K562 (cell line): ENCODE measurements around the gene NUP205. TPM values are rescaled to one million over a fixed set of nuclear protein-coding genes. Genes with fewer than 3 reads are reported as not detected.

Source experiments
- CEBPB ChIP-seq: fragments of 450-650 bp; IDR thresholded peaks from 2 replicates; pipeline ENCODE4 v1.6.1; 2016; ENCODE audit warnings: missing genetic modification characterization, missing compliant biosample characterization
- CXXC5 ChIP-seq: fragments of 250-450 bp; sonication (Bioruptor Pico); IDR thresholded peaks from 2 replicates; pipeline ENCODE4 v1.8.0; 2022; ENCODE audit warnings: inconsistent platforms, mild to moderate bottlenecking, moderate library complexity
- FOXJ2 ChIP-seq: fragments of 200-800 bp; sonication (Bioruptor generic); IDR thresholded peaks from 2 replicates; pipeline ENCODE4 v1.6.1; 2016; ENCODE audit warnings: missing genetic modification characterization, missing compliant biosample characterization
- GATAD2A ChIP-seq: fragments of 450-650 bp; IDR thresholded peaks from 2 replicates; pipeline ENCODE4 v1.6.1; 2017
- HDAC2 ChIP-seq: fragments of 450-650 bp; IDR thresholded peaks from 2 replicates; pipeline ENCODE4 v1.6.1; 2016; ENCODE audit warnings: mild to moderate bottlenecking
- HDGF ChIP-seq: fragments of 450-650 bp; IDR thresholded peaks from 2 replicates; pipeline ENCODE4 v1.6.1; 2016
- HIVEP1 ChIP-seq: fragments of 250-450 bp; sonication (Bioruptor Pico); IDR thresholded peaks from 2 replicates; pipeline ENCODE4 v1.4.0; 2020; ENCODE audit warnings: mild to moderate bottlenecking
- KLF16 ChIP-seq: IDR thresholded peaks from 2 replicates; pipeline ENCODE4 v1.6.1; 2016; ENCODE audit warnings: antibody characterized with exemption
- MAZ ChIP-seq, 2 experiments: fragments of 450-650 bp in 1 of 2; sonication (generic) in 1 of 2; formaldehyde crosslinking; IDR thresholded peaks in 1 of 2; conservative IDR thresholded peaks in 1 of 2; 2 replicates each; pipeline versions ENCODE4 v1.4.0 to v1.5.0; 2020; ENCODE audit warnings: mild to moderate bottlenecking in 1 of 2, missing genetic modification reagents in 1 of 2
- NR2C1 ChIP-seq, 2 experiments: fragments of 450-650 bp; IDR thresholded peaks; 2 replicates each; pipeline ENCODE4 v1.6.1; 2017; ENCODE audit warnings: mild to moderate bottlenecking in 2 of 2, antibody characterized with exemption in 1 of 2, inconsistent platforms in 1 of 2, missing compliant biosample characterization in 1 of 2, missing genetic modification characterization in 1 of 2
- RBM14 ChIP-seq: fragments of 200-400 bp; formaldehyde crosslinking; IDR thresholded peaks from 2 replicates; pipeline ENCODE4 v1.6.1; 2018; ENCODE audit warnings: low read depth, mild to moderate bottlenecking, low read length, moderate library complexity, borderline replicate concordance; ENCODE audit not compliant: insufficient read depth
- SMAD4 ChIP-seq: fragments of 250-450 bp; sonication (Bioruptor Pico); conservative IDR thresholded peaks from 2 replicates; pipeline ENCODE4 v1.8.0; 2021; ENCODE audit warnings: inconsistent platforms, mild to moderate bottlenecking, moderate library complexity
- STAT5A ChIP-seq: IDR thresholded peaks from 2 replicates; pipeline ENCODE4 v1.6.1; 2012; ENCODE audit warnings: low read length, inconsistent platforms, borderline replicate concordance
- TAL1 ChIP-seq: fragments of 450-650 bp; IDR thresholded peaks from 2 replicates; pipeline ENCODE4 v1.6.1; 2016; ENCODE audit warnings: mild to moderate bottlenecking
- TEAD2 ChIP-seq: fragments of 450-650 bp; IDR thresholded peaks from 2 replicates; pipeline ENCODE4 v1.6.1; 2016; ENCODE audit warnings: missing genetic modification characterization, control low read depth, missing compliant biosample characterization
- ZFP30 ChIP-seq: fragments of 250-450 bp; sonication (Bioruptor Pico); IDR thresholded peaks from 2 replicates; pipeline ENCODE4 v1.8.0; 2022; ENCODE audit warnings: moderate library complexity, mild to moderate bottlenecking, inconsistent platforms, borderline replicate concordance
- ZFPM2 ChIP-seq: fragments of 250-450 bp; sonication (Bioruptor Pico); IDR thresholded peaks from 2 replicates; pipeline ENCODE4 v1.5.1; 2022; ENCODE audit warnings: mild to moderate bottlenecking
- ZNF239 ChIP-seq: fragments of 250-450 bp; sonication (Bioruptor Pico); IDR thresholded peaks from 2 replicates; pipeline ENCODE4 v1.4.0; 2020; ENCODE audit warnings: mild to moderate bottlenecking
- polyA plus RNA-seq, 8 experiments: library from polyadenylated mRNA; depleted of rRNA in 4 of 8; stranded (reverse) in 5 of 8; unstranded in 3 of 8; fragments of >200 nt; fragmentation: Nextera tagmentation in 2 of 8; fragmentation: Illumina TruSeq in 1 of 8; extraction: Ambion mirVana in 2 of 8; extraction: Trizol in 1 of 8; gene quantifications; 2 replicates each; pipeline versions ENCODE4 v1.2.1 to v1.2.3, GENCODE V29; 2011 to 2014; ENCODE audit warnings: inconsistent platforms in 1 of 8, missing spikeins in 1 of 8
- total RNA-seq, 7 experiments: library from RNA; depleted of rRNA in 6 of 7; stranded (reverse); fragments of >200 nt in 6 of 7; fragmentation: Illumina TruSeq in 2 of 7; extraction: Trizol in 2 of 7; gene quantifications; 2 replicates each; pipeline versions ENCODE4 v1.2.1 to v1.2.3, GENCODE V29; 2011 to 2021; ENCODE audit warnings: low replicate concordance in 1 of 7
- TF ChIP-seq, protein P1 (sequence below): sonication (generic); IDR thresholded peaks from 2 replicates; pipeline ENCODE4 v1.6.1; 2016
- TF ChIP-seq, protein P2 (sequence below): sonication (generic); formaldehyde crosslinking; IDR thresholded peaks from 2 replicates; pipeline ENCODE4 v1.8.1; 2023; ENCODE audit warnings: mild to moderate bottlenecking, missing genetic modification reagents

The NUP205 gene
- total and polyA plus RNA-seq, 9 of the 15 experiments (the other 6 are each of a cell fraction or from before 2014, with no cell fraction given), result 101 to 282 (median 193) TPM

DNA sequence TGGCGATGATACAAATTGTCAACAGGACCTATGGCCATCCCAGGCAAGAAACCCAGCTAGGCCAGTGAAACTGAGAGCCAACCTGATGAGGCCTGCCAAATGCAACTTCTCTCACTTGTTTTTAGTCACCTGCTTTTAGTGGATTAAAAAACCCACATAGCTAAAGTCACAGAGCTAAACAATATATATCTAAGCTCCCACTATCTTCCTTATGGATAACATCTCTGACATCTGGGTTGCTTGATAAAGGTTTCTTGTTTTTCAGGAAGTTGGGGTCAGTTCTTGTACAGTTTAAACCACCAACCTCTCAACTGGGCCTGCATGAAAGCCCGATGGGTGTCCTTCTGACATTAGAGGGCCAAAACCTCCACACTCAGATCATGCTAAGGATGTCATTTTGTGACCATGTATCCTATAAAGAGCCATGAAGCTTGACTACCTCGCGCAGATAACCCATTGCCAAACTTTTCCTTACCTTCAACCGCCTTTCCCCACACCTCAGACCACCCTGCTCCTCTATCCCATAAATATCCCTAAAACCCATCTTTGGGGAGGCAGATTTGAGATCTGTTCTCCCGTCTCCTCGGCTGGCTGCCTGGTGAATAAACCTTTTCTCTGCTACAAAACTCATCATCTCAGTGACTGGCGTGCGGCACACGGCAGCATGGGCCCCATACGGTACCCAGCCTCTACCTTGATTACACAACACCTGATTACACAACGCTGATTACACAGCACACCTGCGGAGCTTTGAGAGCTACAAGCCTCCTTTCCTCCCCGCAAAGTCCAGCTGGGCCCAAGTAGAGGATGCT lies 103.8 kb downstream of the NUP205 start (continued):
- TF ChIP-seq HIVEP1, result no peak
- peak in 1 of 2 experiments; percentile 29; a peak in 1 of 4 replicates for TF ChIP-seq MAZ (CRISPR knock-in tag; conservative IDR thresholded peaks at IDR 0.05 in 1 of 2, IDR thresholded peaks at IDR 0.05 in 1 of 2)
- TF ChIP-seq TAL1, result peak; percentile 75
- peak; percentile 20; the same call in 1 of the 2 replicates for TF ChIP-seq SMAD4 (CRISPR knock-in tag)
- TF ChIP-seq ZFPM2 (CRISPR knock-in tag), result no peak
- TF ChIP-seq, protein P1, sequence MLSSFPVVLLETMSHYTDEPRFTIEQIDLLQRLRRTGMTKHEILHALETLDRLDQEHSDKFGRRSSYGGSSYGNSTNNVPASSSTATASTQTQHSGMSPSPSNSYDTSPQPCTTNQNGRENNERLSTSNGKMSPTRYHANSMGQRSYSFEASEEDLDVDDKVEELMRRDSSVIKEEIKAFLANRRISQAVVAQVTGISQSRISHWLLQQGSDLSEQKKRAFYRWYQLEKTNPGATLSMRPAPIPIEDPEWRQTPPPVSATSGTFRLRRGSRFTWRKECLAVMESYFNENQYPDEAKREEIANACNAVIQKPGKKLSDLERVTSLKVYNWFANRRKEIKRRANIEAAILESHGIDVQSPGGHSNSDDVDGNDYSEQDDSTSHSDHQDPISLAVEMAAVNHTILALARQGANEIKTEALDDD, result peak; percentile 71
- peak; percentile 7; the same call in 1 of the 2 replicates for TF ChIP-seq CXXC5 (CRISPR knock-in tag)
- TF ChIP-seq ZFP30 (CRISPR knock-in tag), result no peak
- TF ChIP-seq NR2C1 (IDR thresholded peaks at IDR 0.05), result 0 out of 2 replicates have a peak, but pooled peaks have one; percentile 37
- TF ChIP-seq NR2C1 (tag; IDR thresholded peaks at IDR 0.05), result no peak
- TF ChIP-seq STAT5A, result no peak
- peak; percentile 98 for TF ChIP-seq CEBPB (tag)
- TF ChIP-seq FOXJ2 (tag), result peak; percentile 55; the same call in 1 of the 2 replicates
- peak; percentile 48; the same call in 1 of the 2 replicates for TF ChIP-seq TEAD2 (tag)
- TF ChIP-seq KLF16, result peak; percentile 66; the same call in 1 of the 2 replicates
- TF ChIP-seq HDGF, result peak; percentile 95; the same call in 1 of the 2 replicates
- 0 out of 2 replicates have a peak, but pooled peaks have one; percentile 38 for TF ChIP-seq HDAC2
- no peak; the same call in 1 of the 2 replicates for TF ChIP-seq ZNF239 (CRISPR knock-in tag)
- no peak for TF ChIP-seq GATAD2A
- TF ChIP-seq RBM14, result no peak
- TF ChIP-seq, protein P2, sequence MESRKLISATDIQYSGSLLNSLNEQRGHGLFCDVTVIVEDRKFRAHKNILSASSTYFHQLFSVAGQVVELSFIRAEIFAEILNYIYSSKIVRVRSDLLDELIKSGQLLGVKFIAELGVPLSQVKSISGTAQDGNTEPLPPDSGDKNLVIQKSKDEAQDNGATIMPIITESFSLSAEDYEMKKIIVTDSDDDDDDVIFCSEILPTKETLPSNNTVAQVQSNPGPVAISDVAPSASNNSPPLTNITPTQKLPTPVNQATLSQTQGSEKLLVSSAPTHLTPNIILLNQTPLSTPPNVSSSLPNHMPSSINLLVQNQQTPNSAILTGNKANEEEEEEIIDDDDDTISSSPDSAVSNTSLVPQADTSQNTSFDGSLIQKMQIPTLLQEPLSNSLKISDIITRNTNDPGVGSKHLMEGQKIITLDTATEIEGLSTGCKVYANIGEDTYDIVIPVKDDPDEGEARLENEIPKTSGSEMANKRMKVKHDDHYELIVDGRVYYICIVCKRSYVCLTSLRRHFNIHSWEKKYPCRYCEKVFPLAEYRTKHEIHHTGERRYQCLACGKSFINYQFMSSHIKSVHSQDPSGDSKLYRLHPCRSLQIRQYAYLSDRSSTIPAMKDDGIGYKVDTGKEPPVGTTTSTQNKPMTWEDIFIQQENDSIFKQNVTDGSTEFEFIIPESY, result no peak
